Endothelial cell of umbilical vein (primary cell): ENCODE measurements around the gene PHF23. TPM values are rescaled to one million over a fixed set of nuclear protein-coding genes. Genes with fewer than 3 reads are reported as not detected.

Source experiments
- BruUV-seq: library from RNA; stranded (reverse); fragments of 400-500 nt; replicated peaks from 2 replicates; lab custom pipeline; 2021; lab: Mats Ljungman, UMichigan
- CTCF ChIA-PET: fragments of 300-600, 350-600 bp; sonication (Branson Sonifier 250); formaldehyde crosslinking; loops from one replicate; lab custom pipeline; 2021; ENCODE audit warnings: antibody characterized with exemption, inconsistent platforms; lab: Charles Lee
- POLR2A ChIA-PET: fragments of 300-600, 350-600 bp; sonication (Branson Sonifier 250); formaldehyde crosslinking; loops from one replicate; lab custom pipeline; 2021; ENCODE audit warnings: antibody characterized with exemption, inconsistent platforms; lab: Charles Lee
- DNase-seq: peaks from one replicate; pipeline ENCODE4 v3.0.0-alpha.2; 2011; ENCODE audit warnings: low read depth, low spot score
- FAIRE-seq: peaks from 2 replicates; lab custom pipeline; 2011; peaks lifted over from hg19 to GRCh38; lab: Jason Lieb, UNC
- H2AFZ ChIP-seq: 2 replicates; pipeline ENCODE4 v1.6.0; 2012; ENCODE audit warnings: low read depth, low read length, control low read depth, inconsistent platforms
- H3K27ac ChIP-seq: 2 replicates; pipeline ENCODE4 v1.5.1; 2011; ENCODE audit warnings: low read depth, mild to moderate bottlenecking, control low read depth, low read length, moderate library complexity; ENCODE audit not compliant: insufficient read depth
- H3K27me3 ChIP-seq, 2 experiments: 2 replicates each; pipeline versions ENCODE4 v1.6.0 to v1.6.1; 2011; ENCODE audit warnings: low read length in 2 of 2, mixed read lengths in 1 of 2; ENCODE audit not compliant: control insufficient read depth in 2 of 2, insufficient read depth in 2 of 2
- H3K36me3 ChIP-seq, 2 experiments: 2 replicates in 1 of 2; 3 replicates in 1 of 2; pipeline ENCODE4 v1.5.1; 2011; ENCODE audit warnings: low read length in 2 of 2, mild to moderate bottlenecking in 1 of 2, moderate library complexity in 1 of 2; ENCODE audit not compliant: control insufficient read depth in 2 of 2, insufficient read depth in 2 of 2; ENCODE audit errors: extremely low read depth in 1 of 2
- H3K4me1 ChIP-seq: 3 replicates; pipeline ENCODE4 v1.5.1; 2011; ENCODE audit warnings: mild to moderate bottlenecking, low read length; ENCODE audit not compliant: control insufficient read depth, insufficient read depth; ENCODE audit errors: extremely low read depth
- H3K4me2 ChIP-seq: 2 replicates; pipeline ENCODE4 v1.6.1; 2011; ENCODE audit warnings: low read length, control low read depth, mixed read lengths; ENCODE audit not compliant: insufficient read depth
- H3K4me3 ChIP-seq, 3 experiments: fragments of 200-600 bp in 1 of 3; sonication (generic), shearing (Covaris generic) in 1 of 3; replicated peaks in 1 of 3; 2 replicates each; pipeline ENCODE4 v1.5.1; 2011 to 2016; ENCODE audit warnings: control low read depth in 3 of 3, low read length in 3 of 3, mild to moderate bottlenecking in 2 of 3, inconsistent platforms in 1 of 3, low read depth in 1 of 3, moderate library complexity in 1 of 3; ENCODE audit not compliant: insufficient read depth in 1 of 3
- H3K79me2 ChIP-seq: 2 replicates; pipeline ENCODE4 v1.6.0; 2012; ENCODE audit warnings: low read length, inconsistent platforms; ENCODE audit not compliant: control insufficient read depth, insufficient read depth
- H3K9ac ChIP-seq: replicated peaks from 2 replicates; pipeline ENCODE3; 2011; ENCODE audit warnings: low read length, control low read depth; ENCODE audit not compliant: insufficient read depth; ENCODE audit errors: extremely low read depth
- H3K9me1 ChIP-seq: replicated peaks from 3 replicates; pipeline ENCODE4 v1.6.0; 2011; ENCODE audit warnings: mild to moderate bottlenecking, low read length; ENCODE audit not compliant: control insufficient read depth, insufficient read depth; ENCODE audit errors: extremely low read depth
- H3K9me3 ChIP-seq: replicated peaks from 2 replicates; pipeline ENCODE4 v1.5.1; 2012; ENCODE audit warnings: low read length, inconsistent platforms; ENCODE audit not compliant: control insufficient read depth, insufficient read depth
- H4K20me1 ChIP-seq: replicated peaks from 2 replicates; pipeline ENCODE3; 2011; ENCODE audit warnings: mild to moderate bottlenecking, low read length; ENCODE audit not compliant: control insufficient read depth, insufficient read depth; ENCODE audit errors: extremely low read depth
- EZH2 ChIP-seq: IDR thresholded peaks from 2 replicates; pipeline ENCODE4 v1.6.1; 2012; ENCODE audit warnings: borderline replicate concordance, low read depth, mild to moderate bottlenecking, moderate library complexity, low read length, inconsistent platforms; ENCODE audit not compliant: severe bottlenecking
- FOS ChIP-seq: IDR thresholded peaks from 2 replicates; pipeline ENCODE4 v1.6.1; 2011; ENCODE audit warnings: mild to moderate bottlenecking, low read length, moderate library complexity, borderline replicate concordance; ENCODE audit not compliant: insufficient read depth
- GATA2 ChIP-seq: IDR thresholded peaks from 2 replicates; pipeline ENCODE4 v1.7.0; 2011; ENCODE audit warnings: low read depth, mild to moderate bottlenecking, moderate library complexity, mixed read lengths, low read length; ENCODE audit not compliant: insufficient read length, insufficient read depth
- JUN ChIP-seq: IDR thresholded peaks from 2 replicates; pipeline ENCODE4 v1.6.1; 2011; ENCODE audit warnings: borderline replicate concordance, low read depth; ENCODE audit not compliant: insufficient read length, insufficient read depth
- MAX ChIP-seq: IDR thresholded peaks from 2 replicates; pipeline ENCODE4 v1.6.1; 2011; ENCODE audit not compliant: insufficient read depth, insufficient read length
- MYC ChIP-seq: IDR thresholded peaks from one replicate; pipeline ENCODE4 v1.6.1; 2011; ENCODE audit warnings: mild to moderate bottlenecking, low read depth, low read length
- POLR2A ChIP-seq: IDR thresholded peaks from 2 replicates; pipeline ENCODE4 v1.6.1; 2012; ENCODE audit warnings: low read depth, mild to moderate bottlenecking, control low read depth, low read length
- POLR2AphosphoS5 ChIP-seq: IDR thresholded peaks from 2 replicates; pipeline ENCODE4 v1.6.1; 2012; ENCODE audit warnings: low read depth, mild to moderate bottlenecking, control low read depth, low read length, moderate library complexity; ENCODE audit not compliant: insufficient read depth
- dilution Hi-C: fragments of 300-500 bp; cut with MboI; formaldehyde crosslinking; loops from one replicate; pipeline ENCODE4 v1.15.0; 2019; ENCODE audit warnings: low sequenced_read_pairs; ENCODE audit not compliant: extremely low pct_ligation_motif_present
- intact Hi-C: fragments of 100-400 bp; cut with micrococcal nuclease; formaldehyde crosslinking; loops from one replicate; pipeline ENCODE4 v1.10.0; 2022
- polyA plus RNA-seq, 4 experiments: library from polyadenylated mRNA; depleted of rRNA in 3 of 4; stranded (reverse) in 3 of 4; unstranded in 1 of 4; fragments of >200 nt; gene quantifications; 2 replicates each; pipeline versions ENCODE4 v1.2.1 to v1.2.3, GENCODE V29; 2011 to 2012; ENCODE audit warnings: missing spikeins in 1 of 4
- total RNA-seq: library from RNA; stranded (reverse); gene quantifications from 2 replicates; pipeline ENCODE4 v1.2.3, GENCODE V29; 2021
- TF ChIP-seq, protein P1 (sequence below), 2 donors: IDR thresholded peaks; 1 replicate in 1 of 2; 2 replicates in 1 of 2; pipeline ENCODE4 v1.5.1; 2011; ENCODE audit warnings: low read length in 2 of 2, mild to moderate bottlenecking in 2 of 2, moderate library complexity in 2 of 2, control low read depth in 1 of 2, inconsistent platforms in 1 of 2, low read depth in 1 of 2; ENCODE audit not compliant: insufficient read depth in 1 of 2; ENCODE audit errors: extremely low read depth in 1 of 2

The PHF23 gene
- total and polyA plus RNA-seq, 2 donors (not counting 3 experiments of a cell fraction or from before 2014, with no cell fraction given): 35.6 to 54.7 TPM

DNA sequence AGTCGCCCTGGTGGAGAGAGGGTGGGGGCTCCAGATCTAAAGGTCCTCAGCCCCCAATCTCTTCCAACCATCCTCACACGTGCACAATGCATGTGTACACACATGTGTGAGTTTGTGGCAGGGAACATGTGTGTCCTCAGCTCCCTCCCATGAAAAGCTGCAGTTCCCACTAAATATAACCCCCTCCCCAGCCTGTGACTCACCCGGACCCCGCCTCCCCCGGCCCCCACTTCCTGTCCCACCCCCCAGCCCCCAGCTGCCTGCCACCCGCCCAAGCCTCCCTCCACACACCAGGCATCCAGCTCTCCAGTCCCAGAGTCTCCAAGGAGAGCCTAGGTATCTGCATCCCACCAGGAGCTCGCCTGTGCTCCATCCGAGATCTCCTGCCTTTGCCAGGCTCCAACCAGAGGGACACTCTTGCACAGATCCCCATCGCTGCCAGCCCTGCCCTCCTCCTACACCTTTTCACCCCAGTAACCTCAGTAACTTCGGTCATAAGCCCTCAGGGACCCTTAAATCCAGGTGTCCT, 23.5 kb downstream of the PHF23 start:
- no peak for DNase-seq
- Histone ChIP-seq H4K20me1 (no peaks in the 10 kb centered on the region), H3K79me2 (peaks cover 20% of the 10 kb centered on the region), H3K9ac (no peak overlapping the region), H3K4me1 (peaks cover 39% of the 10 kb centered on the region), H3K4me3 (peak overlapping the region in 1 of 3 experiments; percentile 52), H2AFZ (no peak overlapping the region), H3K4me2 (peak overlapping the region; percentile 58), H3K27ac (no peak overlapping the region), H3K36me3 (no peaks in the 10 kb centered on the region), H3K27me3 (no peaks in the 10 kb centered on the region), H3K9me3 (no peaks in the 10 kb centered on the region), H3K9me1 (no peaks in the 10 kb centered on the region)
- TF ChIP-seq MAX (peak; percentile 37), MYC (no peak)
- intact Hi-C loops: loop anchor here (2.0 kb wide), 1 partner anchor 91 kb away; the partner anchor contains the start of gene EIF5A
- ChIA-PET CTCF (interaction anchor here (0.6 to 1.5 kb wide), 3 partner anchors 114 to 189 kb away, joined by 3 to 4 read pairs (median 4); no protein-coding TSS in a partner anchor), POLR2A (interaction anchor here (0.6 kb wide), 1 partner anchor 42 kb away, joined by 4 read pairs; no protein-coding TSS in a partner anchor)
- FAIRE-seq: no peak
- no TSS peak for BruUV-seq
- dilution Hi-C loops: no loop called here

DNA sequence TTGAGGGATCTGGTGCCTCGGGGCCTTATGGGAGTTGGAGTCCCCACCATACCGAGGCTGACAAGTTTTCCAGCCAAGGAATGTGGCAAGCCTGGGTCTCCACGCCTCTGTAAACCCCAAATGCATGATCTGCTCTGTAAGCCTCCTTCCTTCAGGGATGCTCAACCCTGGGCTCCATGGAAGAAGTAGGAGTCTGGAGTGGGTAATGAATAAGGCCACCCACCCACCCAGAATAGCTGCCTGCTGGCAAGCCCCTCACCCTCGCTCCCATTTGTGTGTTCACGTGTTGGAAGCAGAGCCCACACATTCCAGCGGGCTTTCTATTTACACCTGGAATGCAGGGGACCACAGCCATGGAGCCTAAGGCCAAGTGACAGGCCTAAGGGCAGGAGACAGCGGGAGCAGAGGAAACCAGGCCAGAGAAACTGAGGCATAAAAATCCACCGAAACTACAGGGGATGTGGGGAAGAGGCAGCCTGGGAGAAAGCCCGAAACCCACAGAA, 24.1 kb downstream of the PHF23 start:
- no peaks in the 10 kb centered on the region for H3K9me1 ChIP-seq
- peak overlapping the region; percentile 50 for H3K4me2 ChIP-seq
- ChIA-PET CTCF (interaction anchor here (1.0 to 2.8 kb wide), 4 partner anchors 41 to 170 kb away, joined by 3 to 16 read pairs (median 4); no protein-coding TSS in a partner anchor), POLR2A (interaction anchor here (0.6 kb wide), 1 partner anchor 43 kb away, joined by 4 read pairs; no protein-coding TSS in a partner anchor)
- H3K4me1 ChIP-seq: peaks cover 34% of the 10 kb centered on the region
- H3K9ac ChIP-seq: no peak overlapping the region
- dilution Hi-C loops: no loop called here
- H3K9me3 ChIP-seq: no peaks in the 10 kb centered on the region
- intact Hi-C loops: loop anchor here (2.0 kb wide), 1 partner anchor 92 kb away; the partner anchor contains the start of gene EIF5A
- H2AFZ ChIP-seq: no peak overlapping the region
- TF ChIP-seq GATA2 (no peak), JUN (no peak), FOS (no peak), MAX (no peak), POLR2AphosphoS5 (no peak), MYC (no peak), POLR2A (no peak), EZH2 (no peak)
- TF ChIP-seq, protein P1, sequence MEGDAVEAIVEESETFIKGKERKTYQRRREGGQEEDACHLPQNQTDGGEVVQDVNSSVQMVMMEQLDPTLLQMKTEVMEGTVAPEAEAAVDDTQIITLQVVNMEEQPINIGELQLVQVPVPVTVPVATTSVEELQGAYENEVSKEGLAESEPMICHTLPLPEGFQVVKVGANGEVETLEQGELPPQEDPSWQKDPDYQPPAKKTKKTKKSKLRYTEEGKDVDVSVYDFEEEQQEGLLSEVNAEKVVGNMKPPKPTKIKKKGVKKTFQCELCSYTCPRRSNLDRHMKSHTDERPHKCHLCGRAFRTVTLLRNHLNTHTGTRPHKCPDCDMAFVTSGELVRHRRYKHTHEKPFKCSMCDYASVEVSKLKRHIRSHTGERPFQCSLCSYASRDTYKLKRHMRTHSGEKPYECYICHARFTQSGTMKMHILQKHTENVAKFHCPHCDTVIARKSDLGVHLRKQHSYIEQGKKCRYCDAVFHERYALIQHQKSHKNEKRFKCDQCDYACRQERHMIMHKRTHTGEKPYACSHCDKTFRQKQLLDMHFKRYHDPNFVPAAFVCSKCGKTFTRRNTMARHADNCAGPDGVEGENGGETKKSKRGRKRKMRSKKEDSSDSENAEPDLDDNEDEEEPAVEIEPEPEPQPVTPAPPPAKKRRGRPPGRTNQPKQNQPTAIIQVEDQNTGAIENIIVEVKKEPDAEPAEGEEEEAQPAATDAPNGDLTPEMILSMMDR (IDR thresholded peaks at IDR 0.05; ENCODE audit: extremely low read depth in 1 of 2, insufficient read depth in 1 of 2, low read depth in 1 of 2, low read length in 2 of 2): no peak
- DNase-seq (no peak), FAIRE-seq (no peak)
- H3K79me2 ChIP-seq: peaks cover 20% of the 10 kb centered on the region
- H3K27me3 ChIP-seq: no peaks in the 10 kb centered on the region
- no peaks in the 10 kb centered on the region for H3K36me3 ChIP-seq
- no peak overlapping the region for H3K4me3 ChIP-seq
- BruUV-seq: no TSS peak
- H4K20me1 ChIP-seq: no peaks in the 10 kb centered on the region
- H3K27ac ChIP-seq: no peak overlapping the region
